GM12878 (cell line): ENCODE results near the gene BCAN. TPM values are rescaled to one million over a fixed set of nuclear protein-coding genes. Genes with fewer than 3 reads are reported as not detected.

Experiments used
- ASH2L ChIP-seq: fragments of 300-600, 200-600 bp; sonication (generic); IDR thresholded peaks from 2 replicates; pipeline ENCODE4 v1.6.1; 2017; ENCODE audit warnings: low read depth, mild to moderate bottlenecking, borderline replicate concordance
- BRCA1 ChIP-seq: IDR thresholded peaks from 2 replicates; pipeline ENCODE4 v1.6.1; 2011; ENCODE audit warnings: low read depth, low read length, improper control_type of control experiment
- CBFB ChIP-seq: IDR thresholded peaks from 2 replicates; pipeline ENCODE4 v1.6.1; 2016; ENCODE audit warnings: antibody characterized with exemption, low read depth
- FOXK2 ChIP-seq: fragments of 450-650 bp; IDR thresholded peaks from 2 replicates; pipeline ENCODE4 v1.6.1; 2017; ENCODE audit warnings: mild to moderate bottlenecking, moderate library complexity
- IKZF2 ChIP-seq, 2 experiments: fragments of 450-650 bp; IDR thresholded peaks; 2 replicates each; pipeline ENCODE4 v1.6.1; 2017; ENCODE audit warnings: mild to moderate bottlenecking in 2 of 2, moderate library complexity in 2 of 2
- MXI1 ChIP-seq: fragments of 150-350 bp; IDR thresholded peaks from 2 replicates; pipeline ENCODE4 v1.6.1; 2011; ENCODE audit warnings: low read depth, mild to moderate bottlenecking, inconsistent platforms, low read length, improper control_type of control experiment
- NBN ChIP-seq: fragments of 450-650 bp; IDR thresholded peaks from 2 replicates; pipeline ENCODE4 v1.6.1; 2016
- NR2F1 ChIP-seq: fragments of 450-650 bp; conservative IDR thresholded peaks from 2 replicates; pipeline ENCODE4 v1.6.1; 2017; ENCODE audit warnings: mild to moderate bottlenecking
- POLR2AphosphoS2 ChIP-seq: IDR thresholded peaks from 2 replicates; pipeline ENCODE4 v1.6.1; 2011; ENCODE audit warnings: low read depth, mild to moderate bottlenecking, low read length, improper control_type of control experiment, moderate library complexity
- SMAD1 ChIP-seq: fragments of 450-650 bp; IDR thresholded peaks from 2 replicates; pipeline ENCODE4 v1.6.1; 2018; ENCODE audit warnings: mild to moderate bottlenecking, low read depth; ENCODE audit not compliant: partially characterized antibody
- SMARCA5 ChIP-seq: fragments of 450-650 bp; IDR thresholded peaks from 2 replicates; pipeline ENCODE4 v1.6.1; 2017; ENCODE audit warnings: mild to moderate bottlenecking
- TCF12 ChIP-seq: IDR thresholded peaks from 2 replicates; pipeline ENCODE4 v1.6.1; 2011; ENCODE audit warnings: low read depth, mild to moderate bottlenecking, low read length
- WRNIP1 ChIP-seq: IDR thresholded peaks from 2 replicates; pipeline ENCODE4 v1.6.1; 2011; ENCODE audit warnings: low read depth, low read length, improper control_type of control experiment, borderline replicate concordance
- ZBED1 ChIP-seq: IDR thresholded peaks from 2 replicates; pipeline ENCODE4 v1.6.1; 2016; ENCODE audit warnings: borderline replicate concordance
- ZNF207 ChIP-seq: fragments of 450-650 bp; IDR thresholded peaks from 2 replicates; pipeline ENCODE4 v1.6.1; 2014; ENCODE audit warnings: antibody characterized with exemption, mild to moderate bottlenecking, borderline replicate concordance
- ZSCAN29 ChIP-seq: fragments of 450-650 bp; IDR thresholded peaks from 2 replicates; pipeline ENCODE4 v1.6.1; 2017; ENCODE audit warnings: mild to moderate bottlenecking, moderate library complexity
- polyA plus RNA-seq, 11 experiments: library from polyadenylated mRNA; depleted of rRNA in 4 of 11; unstranded in 6 of 11; stranded (reverse) in 5 of 11; fragments of >200 nt; fragmentation: Nextera tagmentation in 4 of 11; fragmentation: Illumina TruSeq in 1 of 11; extraction: Ambion mirVana in 4 of 11; extraction: Trizol in 1 of 11; gene quantifications; 1 replicate in 1 of 11; 2 replicates in 10 of 11; pipeline versions ENCODE4 v1.2.1 to v1.2.3, GENCODE V29; 2011 to 2016; ENCODE audit warnings: inconsistent platforms in 2 of 11, missing spikeins in 2 of 11, low read depth in 1 of 11
- total RNA-seq, 4 experiments: library from RNA; depleted of rRNA in 3 of 4; stranded (reverse); fragments of >200 nt in 3 of 4; fragmentation: Illumina TruSeq in 1 of 4; extraction: Trizol in 1 of 4; gene quantifications; 2 replicates each; pipeline versions ENCODE4 v1.2.1 to v1.2.3, GENCODE V29; 2013 to 2021
- TF ChIP-seq, protein P1 (sequence below), 3 experiments: IDR thresholded peaks in 2 of 3; conservative IDR thresholded peaks in 1 of 3; 2 replicates each; pipeline ENCODE4 v1.5.1; 2011; ENCODE audit warnings: low read depth in 3 of 3, low read length in 3 of 3, mild to moderate bottlenecking in 3 of 3, control low read depth in 2 of 3, moderate library complexity in 2 of 3, inconsistent platforms in 1 of 3, mixed read lengths in 1 of 3; ENCODE audit not compliant: control insufficient read depth in 2 of 3, insufficient read depth in 1 of 3; ENCODE audit errors: extremely low read depth in 1 of 3
- TF ChIP-seq, protein P2 (sequence below): IDR thresholded peaks from 2 replicates; pipeline ENCODE4 v1.6.1; 2012; ENCODE audit warnings: mild to moderate bottlenecking, low read depth, low read length
- TF ChIP-seq, protein P3 (sequence below): fragments of 450-650 bp; IDR thresholded peaks from 2 replicates; pipeline ENCODE4 v1.6.1; 2017; ENCODE audit warnings: mild to moderate bottlenecking, moderate library complexity
- TF ChIP-seq, protein P4 (sequence below): IDR thresholded peaks from 2 replicates; pipeline ENCODE4 v1.6.1; 2011; ENCODE audit warnings: borderline replicate concordance, low read depth, mild to moderate bottlenecking, moderate library complexity, mixed read lengths, low read length; ENCODE audit not compliant: insufficient read depth; ENCODE audit errors: extremely low read length

Gene BCAN
- total and polyA plus RNA-seq, 10 of the 15 experiments (the other 5 are each of a cell fraction or from before 2014, with no cell fraction given) = 0.05 to 1.3 (median 0.18) TPM; not detected in 1

DNA sequence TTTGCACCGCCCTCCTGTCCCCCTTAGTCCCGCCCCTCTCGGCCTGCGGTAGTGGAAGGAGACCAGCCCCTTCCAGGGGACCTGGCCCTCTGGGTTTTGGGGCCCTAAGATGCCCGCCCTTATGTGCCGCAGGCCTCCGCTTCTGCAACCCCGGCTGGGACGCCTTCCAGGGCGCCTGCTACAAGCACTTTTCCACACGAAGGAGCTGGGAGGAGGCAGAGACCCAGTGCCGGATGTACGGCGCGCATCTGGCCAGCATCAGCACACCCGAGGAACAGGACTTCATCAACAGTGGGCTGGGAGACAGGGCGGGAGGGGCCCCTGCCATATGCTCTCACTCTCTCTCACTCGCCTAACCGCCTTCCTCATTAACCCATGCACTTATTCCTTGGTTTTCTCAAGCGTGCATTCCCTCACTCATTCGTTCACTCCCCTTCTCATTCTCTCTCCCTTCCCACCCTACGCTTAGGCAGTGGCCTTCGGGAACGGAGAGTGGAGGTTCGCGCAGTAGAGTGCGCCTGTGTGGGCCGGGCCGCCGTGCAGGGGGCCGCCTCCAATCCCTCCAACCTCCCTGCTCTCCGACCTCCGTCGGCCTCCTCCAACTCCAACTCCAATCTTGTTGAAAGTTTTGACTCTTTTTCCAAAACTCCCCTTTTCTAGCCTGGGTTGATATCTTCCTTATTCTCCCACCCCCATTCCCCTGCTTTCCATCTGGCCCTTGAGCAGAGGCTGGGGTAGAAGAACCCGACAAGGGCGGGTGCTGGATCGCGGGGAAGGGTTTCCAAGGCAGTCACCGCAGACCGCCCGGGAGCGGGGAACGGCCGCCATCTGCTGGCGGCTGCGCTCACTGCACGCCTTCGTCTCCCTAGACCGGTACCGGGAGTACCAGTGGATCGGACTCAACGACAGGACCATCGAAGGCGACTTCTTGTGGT is 15.2 kb downstream of the BCAN start (continued):
- no peak for TF ChIP-seq BRCA1
- no peak for TF ChIP-seq NBN
- TF ChIP-seq ASH2L = no peak
- 0 out of 2 replicates have a peak, but pooled peaks have one; percentile 46 for TF ChIP-seq SMARCA5
- no peak for TF ChIP-seq ZBED1
- peak; percentile 13 to 32; a peak in 1 of 4 replicates for TF ChIP-seq IKZF2 (IDR thresholded peaks at IDR 0.05)
- TF ChIP-seq, protein P1, sequence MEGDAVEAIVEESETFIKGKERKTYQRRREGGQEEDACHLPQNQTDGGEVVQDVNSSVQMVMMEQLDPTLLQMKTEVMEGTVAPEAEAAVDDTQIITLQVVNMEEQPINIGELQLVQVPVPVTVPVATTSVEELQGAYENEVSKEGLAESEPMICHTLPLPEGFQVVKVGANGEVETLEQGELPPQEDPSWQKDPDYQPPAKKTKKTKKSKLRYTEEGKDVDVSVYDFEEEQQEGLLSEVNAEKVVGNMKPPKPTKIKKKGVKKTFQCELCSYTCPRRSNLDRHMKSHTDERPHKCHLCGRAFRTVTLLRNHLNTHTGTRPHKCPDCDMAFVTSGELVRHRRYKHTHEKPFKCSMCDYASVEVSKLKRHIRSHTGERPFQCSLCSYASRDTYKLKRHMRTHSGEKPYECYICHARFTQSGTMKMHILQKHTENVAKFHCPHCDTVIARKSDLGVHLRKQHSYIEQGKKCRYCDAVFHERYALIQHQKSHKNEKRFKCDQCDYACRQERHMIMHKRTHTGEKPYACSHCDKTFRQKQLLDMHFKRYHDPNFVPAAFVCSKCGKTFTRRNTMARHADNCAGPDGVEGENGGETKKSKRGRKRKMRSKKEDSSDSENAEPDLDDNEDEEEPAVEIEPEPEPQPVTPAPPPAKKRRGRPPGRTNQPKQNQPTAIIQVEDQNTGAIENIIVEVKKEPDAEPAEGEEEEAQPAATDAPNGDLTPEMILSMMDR (IDR thresholded peaks at IDR 0.05 in 2 of 3, conservative IDR thresholded peaks at IDR 0.05 in 1 of 3; ENCODE audit: control insufficient read depth in 2 of 3, extremely low read depth in 1 of 3, insufficient read depth in 1 of 3, low read depth in 3 of 3, low read length in 3 of 3) = peak; percentile 97 to 99 (median 97); a peak in 5 of 6 replicates
- no peak for TF ChIP-seq TCF12
- TF ChIP-seq, protein P2, sequence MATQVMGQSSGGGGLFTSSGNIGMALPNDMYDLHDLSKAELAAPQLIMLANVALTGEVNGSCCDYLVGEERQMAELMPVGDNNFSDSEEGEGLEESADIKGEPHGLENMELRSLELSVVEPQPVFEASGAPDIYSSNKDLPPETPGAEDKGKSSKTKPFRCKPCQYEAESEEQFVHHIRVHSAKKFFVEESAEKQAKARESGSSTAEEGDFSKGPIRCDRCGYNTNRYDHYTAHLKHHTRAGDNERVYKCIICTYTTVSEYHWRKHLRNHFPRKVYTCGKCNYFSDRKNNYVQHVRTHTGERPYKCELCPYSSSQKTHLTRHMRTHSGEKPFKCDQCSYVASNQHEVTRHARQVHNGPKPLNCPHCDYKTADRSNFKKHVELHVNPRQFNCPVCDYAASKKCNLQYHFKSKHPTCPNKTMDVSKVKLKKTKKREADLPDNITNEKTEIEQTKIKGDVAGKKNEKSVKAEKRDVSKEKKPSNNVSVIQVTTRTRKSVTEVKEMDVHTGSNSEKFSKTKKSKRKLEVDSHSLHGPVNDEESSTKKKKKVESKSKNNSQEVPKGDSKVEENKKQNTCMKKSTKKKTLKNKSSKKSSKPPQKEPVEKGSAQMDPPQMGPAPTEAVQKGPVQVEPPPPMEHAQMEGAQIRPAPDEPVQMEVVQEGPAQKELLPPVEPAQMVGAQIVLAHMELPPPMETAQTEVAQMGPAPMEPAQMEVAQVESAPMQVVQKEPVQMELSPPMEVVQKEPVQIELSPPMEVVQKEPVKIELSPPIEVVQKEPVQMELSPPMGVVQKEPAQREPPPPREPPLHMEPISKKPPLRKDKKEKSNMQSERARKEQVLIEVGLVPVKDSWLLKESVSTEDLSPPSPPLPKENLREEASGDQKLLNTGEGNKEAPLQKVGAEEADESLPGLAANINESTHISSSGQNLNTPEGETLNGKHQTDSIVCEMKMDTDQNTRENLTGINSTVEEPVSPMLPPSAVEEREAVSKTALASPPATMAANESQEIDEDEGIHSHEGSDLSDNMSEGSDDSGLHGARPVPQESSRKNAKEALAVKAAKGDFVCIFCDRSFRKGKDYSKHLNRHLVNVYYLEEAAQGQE = no peak
- TF ChIP-seq POLR2AphosphoS2 = no peak
- no peak for TF ChIP-seq NR2F1
- no peak for TF ChIP-seq SMAD1
- TF ChIP-seq FOXK2 = no peak
- TF ChIP-seq, protein P3, sequence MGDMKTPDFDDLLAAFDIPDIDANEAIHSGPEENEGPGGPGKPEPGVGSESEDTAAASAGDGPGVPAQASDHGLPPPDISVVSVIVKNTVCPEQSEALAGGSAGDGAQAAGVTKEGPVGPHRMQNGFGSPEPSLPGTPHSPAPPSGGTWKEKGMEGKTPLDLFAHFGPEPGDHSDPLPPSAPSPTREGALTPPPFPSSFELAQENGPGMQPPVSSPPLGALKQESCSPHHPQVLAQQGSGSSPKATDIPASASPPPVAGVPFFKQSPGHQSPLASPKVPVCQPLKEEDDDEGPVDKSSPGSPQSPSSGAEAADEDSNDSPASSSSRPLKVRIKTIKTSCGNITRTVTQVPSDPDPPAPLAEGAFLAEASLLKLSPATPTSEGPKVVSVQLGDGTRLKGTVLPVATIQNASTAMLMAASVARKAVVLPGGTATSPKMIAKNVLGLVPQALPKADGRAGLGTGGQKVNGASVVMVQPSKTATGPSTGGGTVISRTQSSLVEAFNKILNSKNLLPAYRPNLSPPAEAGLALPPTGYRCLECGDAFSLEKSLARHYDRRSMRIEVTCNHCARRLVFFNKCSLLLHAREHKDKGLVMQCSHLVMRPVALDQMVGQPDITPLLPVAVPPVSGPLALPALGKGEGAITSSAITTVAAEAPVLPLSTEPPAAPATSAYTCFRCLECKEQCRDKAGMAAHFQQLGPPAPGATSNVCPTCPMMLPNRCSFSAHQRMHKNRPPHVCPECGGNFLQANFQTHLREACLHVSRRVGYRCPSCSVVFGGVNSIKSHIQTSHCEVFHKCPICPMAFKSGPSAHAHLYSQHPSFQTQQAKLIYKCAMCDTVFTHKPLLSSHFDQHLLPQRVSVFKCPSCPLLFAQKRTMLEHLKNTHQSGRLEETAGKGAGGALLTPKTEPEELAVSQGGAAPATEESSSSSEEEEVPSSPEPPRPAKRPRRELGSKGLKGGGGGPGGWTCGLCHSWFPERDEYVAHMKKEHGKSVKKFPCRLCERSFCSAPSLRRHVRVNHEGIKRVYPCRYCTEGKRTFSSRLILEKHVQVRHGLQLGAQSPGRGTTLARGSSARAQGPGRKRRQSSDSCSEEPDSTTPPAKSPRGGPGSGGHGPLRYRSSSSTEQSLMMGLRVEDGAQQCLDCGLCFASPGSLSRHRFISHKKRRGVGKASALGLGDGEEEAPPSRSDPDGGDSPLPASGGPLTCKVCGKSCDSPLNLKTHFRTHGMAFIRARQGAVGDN = no peak
- TF ChIP-seq, protein P4, sequence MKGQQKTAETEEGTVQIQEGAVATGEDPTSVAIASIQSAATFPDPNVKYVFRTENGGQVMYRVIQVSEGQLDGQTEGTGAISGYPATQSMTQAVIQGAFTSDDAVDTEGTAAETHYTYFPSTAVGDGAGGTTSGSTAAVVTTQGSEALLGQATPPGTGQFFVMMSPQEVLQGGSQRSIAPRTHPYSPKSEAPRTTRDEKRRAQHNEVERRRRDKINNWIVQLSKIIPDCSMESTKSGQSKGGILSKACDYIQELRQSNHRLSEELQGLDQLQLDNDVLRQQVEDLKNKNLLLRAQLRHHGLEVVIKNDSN = no peak
- no peak for TF ChIP-seq WRNIP1
- no peak for TF ChIP-seq ZSCAN29
- no peak for TF ChIP-seq CBFB
- no peak; the same call in 1 of the 2 replicates for TF ChIP-seq ZNF207
- TF ChIP-seq MXI1 = no peak
